Measurements from ENCODE around the gene BMPR1A. TPM values are rescaled to one million over a fixed set of nuclear protein-coding genes. Genes with fewer than 3 reads are reported as not detected.

BMPR1A gene
- total RNA-seq, 2 experiments from 2014 or later = 0.47 to 1.1 TPM

- TF ChIP-seq CTCF (conservative IDR thresholded peaks at IDR 0.05; ENCODE audit: low read length) (no peak), EZH2phosphoT487 (IDR thresholded peaks at IDR 0.05; ENCODE audit: borderline replicate concordance, low read depth, low read length) (no peak)
- intact Hi-C loops (cut with micrococcal nuclease; ENCODE audit: unreplicated experiment) = no loop called here
- no peak for DNase-seq (ENCODE audit: low spot score)
- no peaks in the 10 kb centered on the region for H3K9me2 ChIP-seq (ENCODE audit: insufficient read depth, low read length)
- no peak overlapping the region for H3K4me3 ChIP-seq (ENCODE audit: low read depth, low read length, poor library complexity, severe bottlenecking)
- H3K9me3 ChIP-seq (ENCODE audit: low read length) = no peaks in the 10 kb centered on the region
- POLR2A ChIA-PET = no interaction called here
- BruUV-seq (replicated peaks) = no TSS peak
- H2AFZ ChIP-seq (ENCODE audit: low read length) = no peak overlapping the region
- no peaks in the 10 kb centered on the region for H3K36me3 ChIP-seq (ENCODE audit: insufficient read depth, low read length)
- H4K20me1 ChIP-seq (ENCODE audit: insufficient read depth, low read length) = no peaks in the 10 kb centered on the region
- no peak overlapping the region for H3K27ac ChIP-seq (ENCODE audit: low read depth, low read length, poor library complexity, severe bottlenecking)
- no peak overlapping the region for H3K4me2 ChIP-seq (ENCODE audit: low read length)
- no peaks in the 10 kb centered on the region for H3K4me1 ChIP-seq (ENCODE audit: insufficient read depth, low read length, poor library complexity, severe bottlenecking)
- CTCF ChIA-PET (ENCODE audit: unreplicated experiment) = interaction anchor here (0.6 kb wide), 1 partner anchor 262 kb away, joined by 4 read pairs; no protein-coding TSS in a partner anchor
- no peaks in the 10 kb centered on the region for H3K79me2 ChIP-seq (ENCODE audit: insufficient read depth, low read depth, low read length)
Measured at GRCh38 chr10:86944907-86945306, 188.5 kb downstream of the BMPR1A start.

GRCh38 chr10:86945361-86946212 is 189.2 kb downstream of the BMPR1A start:
- no peak for DNase-seq (ENCODE audit: low spot score)
- Histone ChIP-seq H3K9me2 (ENCODE audit: insufficient read depth, low read length) (no peaks in the 10 kb centered on the region), H4K20me1 (ENCODE audit: insufficient read depth, low read length) (no peaks in the 10 kb centered on the region), H3K36me3 (ENCODE audit: insufficient read depth, low read length) (no peaks in the 10 kb centered on the region), H2AFZ (ENCODE audit: low read length) (no peak overlapping the region), H3K9me3 (ENCODE audit: low read length) (no peaks in the 10 kb centered on the region), H3K4me3 (ENCODE audit: low read depth, low read length, poor library complexity, severe bottlenecking) (no peak overlapping the region), H3K4me1 (ENCODE audit: insufficient read depth, low read length, poor library complexity, severe bottlenecking) (no peaks in the 10 kb centered on the region), H3K4me2 (ENCODE audit: low read length) (no peak overlapping the region), H3K27ac (ENCODE audit: low read depth, low read length, poor library complexity, severe bottlenecking) (no peak overlapping the region), H3K79me2 (ENCODE audit: insufficient read depth, low read depth, low read length) (no peaks in the 10 kb centered on the region)
- POLR2A ChIA-PET = no interaction called here
- no TSS peak for BruUV-seq (replicated peaks)
- intact Hi-C loops (cut with micrococcal nuclease; ENCODE audit: unreplicated experiment) = no loop called here
- CTCF ChIA-PET (ENCODE audit: unreplicated experiment) = interaction anchor here (0.6 kb wide), 1 partner anchor 261 kb away, joined by 4 read pairs; no protein-coding TSS in a partner anchor
- TF ChIP-seq CTCF (conservative IDR thresholded peaks at IDR 0.05; ENCODE audit: low read length) = no peak
- TF ChIP-seq EZH2phosphoT487 (IDR thresholded peaks at IDR 0.05; ENCODE audit: borderline replicate concordance, low read depth, low read length) = no peak

Data from OCI-LY7 (cell line).